Naive thymus-derived CD4-positive, alpha-beta T cell (primary cell): Measurements from ENCODE around the gene CYB5R2. TPM values are rescaled to one million over a fixed set of nuclear protein-coding genes. Genes with fewer than 3 reads are reported as not detected.

Experiments used
- ATAC-seq: fragments of 150-1000 bp; cut with Tn5 transposase; 2 replicates; pipeline ENCODE4 v1.10.0; 2021; ENCODE audit warnings: mild to moderate bottlenecking, moderate library complexity
- CTCF ChIA-PET: fragments of 350-600 bp; sonication (Branson Sonifier 250); formaldehyde crosslinking; loops from one replicate; lab custom pipeline; 2021; ENCODE audit warnings: antibody characterized with exemption; lab: Charles Lee
- POLR2A ChIA-PET: fragments of 350-600 bp; sonication (Branson Sonifier 250); formaldehyde crosslinking; loops from one replicate; lab custom pipeline; 2021; ENCODE audit warnings: antibody characterized with exemption, inconsistent platforms; lab: Charles Lee
- DNase-seq, 9 donors: peaks; one replicate each; pipeline versions ENCODE4 v3.0.0 to v3.0.0-alpha.2; 2020 to 2022; ENCODE audit warnings: mixed read lengths in 1 of 9
- H3K27ac ChIP-seq: one replicate; pipeline ENCODE4 v1.7.0; 2013; ENCODE audit warnings: mild to moderate bottlenecking, low read depth, low read length, moderate library complexity
- H3K27me3 ChIP-seq, 2 donors: one replicate each; pipeline ENCODE4 v1.7.0; 2013; ENCODE audit warnings: low read length in 2 of 2, mild to moderate bottlenecking in 2 of 2, moderate library complexity in 2 of 2; ENCODE audit not compliant: control insufficient read depth in 2 of 2, insufficient read depth in 2 of 2
- H3K36me3 ChIP-seq, 3 experiments: 1 replicate in 2 of 3; 2 replicates in 1 of 3; pipeline ENCODE4 v1.7.0; 2013; ENCODE audit warnings: low read length in 3 of 3, mild to moderate bottlenecking in 3 of 3, moderate library complexity in 1 of 3; ENCODE audit not compliant: insufficient read depth in 3 of 3, control insufficient read depth in 2 of 3
- H3K4me1 ChIP-seq, 2 donors: one replicate each; pipeline ENCODE4 v1.7.0; 2013; ENCODE audit warnings: low read length in 2 of 2, mild to moderate bottlenecking in 2 of 2, moderate library complexity in 1 of 2; ENCODE audit not compliant: control insufficient read depth in 2 of 2, insufficient read depth in 2 of 2
- H3K4me3 ChIP-seq: 2 replicates; pipeline ENCODE4 v1.7.0; 2013; ENCODE audit warnings: mild to moderate bottlenecking, low read length
- H3K9me3 ChIP-seq, 3 experiments: 1 replicate in 2 of 3; 2 replicates in 1 of 3; pipeline ENCODE4 v1.7.0; 2013; ENCODE audit warnings: low read length in 3 of 3; ENCODE audit not compliant: control insufficient read depth in 2 of 3
- H3K27ac Mint-ChIP-seq, 9 donors: one replicate each; pipeline ENCODE4 v1.8.0; 2020 to 2022; ENCODE audit warnings: mixed read lengths in 9 of 9, mild to moderate bottlenecking in 8 of 9, moderate library complexity in 5 of 9, inconsistent platforms in 2 of 9
- H3K27me3 Mint-ChIP-seq, 5 donors: one replicate each; pipeline ENCODE4 v1.8.0; 2021 to 2022; ENCODE audit warnings: mixed read lengths in 5 of 5, mild to moderate bottlenecking in 1 of 5
- H3K36me3 Mint-ChIP-seq, 5 donors: one replicate each; pipeline ENCODE4 v1.8.0; 2020 to 2022; ENCODE audit warnings: mixed read lengths in 5 of 5, mild to moderate bottlenecking in 3 of 5, inconsistent platforms in 1 of 5
- H3K4me1 Mint-ChIP-seq, 7 donors: one replicate each; pipeline ENCODE4 v1.8.0; 2020 to 2022; ENCODE audit warnings: mixed read lengths in 7 of 7, mild to moderate bottlenecking in 3 of 7, inconsistent platforms in 1 of 7
- H3K4me3 Mint-ChIP-seq, 10 donors: one replicate each; pipeline ENCODE4 v1.8.0; 2020 to 2022; ENCODE audit warnings: mild to moderate bottlenecking in 10 of 10, mixed read lengths in 10 of 10, moderate library complexity in 6 of 10, inconsistent platforms in 2 of 10
- H3K9me3 Mint-ChIP-seq, 11 donors: one replicate each; pipeline ENCODE4 v1.8.0; 2020 to 2022; ENCODE audit warnings: mixed read lengths in 11 of 11, mild to moderate bottlenecking in 4 of 11, inconsistent platforms in 1 of 11, moderate library complexity in 1 of 11
- intact Hi-C, 2 donors: fragments of 100-400 bp; cut with micrococcal nuclease; formaldehyde crosslinking; loops; one replicate each; pipeline ENCODE4 v1.15.1; 2023
- polyA plus RNA-seq, 2 donors: library from polyadenylated mRNA; unstranded; fragments of 300-500 nt; fragmentation: Illumina TruSeq; gene quantifications; one replicate each; pipeline ENCODE4 v1.2.3, GENCODE V29; 2021
- total RNA-seq, 6 experiments: library from RNA in 5 of 6; stranded (reverse) in 5 of 6; gene quantifications; 1 replicate in 5 of 6; 2 replicates in 1 of 6; pipeline ENCODE4 v1.2.3 and lab custom pipeline; 2021 to 2026

CYB5R2 gene
- total RNA-seq, result 1 to 10 TPM in 1 of 5 experiments, under 1 TPM in 2, not detected in 2; 0.64 to 2.8 (median 0.69) TPM
- under 1 TPM; 0.13 to 0.90 TPM for polyA plus RNA-seq
- total RNA-seq (lab: John Stamatoyannopoulos, UW), result not detected

DNA sequence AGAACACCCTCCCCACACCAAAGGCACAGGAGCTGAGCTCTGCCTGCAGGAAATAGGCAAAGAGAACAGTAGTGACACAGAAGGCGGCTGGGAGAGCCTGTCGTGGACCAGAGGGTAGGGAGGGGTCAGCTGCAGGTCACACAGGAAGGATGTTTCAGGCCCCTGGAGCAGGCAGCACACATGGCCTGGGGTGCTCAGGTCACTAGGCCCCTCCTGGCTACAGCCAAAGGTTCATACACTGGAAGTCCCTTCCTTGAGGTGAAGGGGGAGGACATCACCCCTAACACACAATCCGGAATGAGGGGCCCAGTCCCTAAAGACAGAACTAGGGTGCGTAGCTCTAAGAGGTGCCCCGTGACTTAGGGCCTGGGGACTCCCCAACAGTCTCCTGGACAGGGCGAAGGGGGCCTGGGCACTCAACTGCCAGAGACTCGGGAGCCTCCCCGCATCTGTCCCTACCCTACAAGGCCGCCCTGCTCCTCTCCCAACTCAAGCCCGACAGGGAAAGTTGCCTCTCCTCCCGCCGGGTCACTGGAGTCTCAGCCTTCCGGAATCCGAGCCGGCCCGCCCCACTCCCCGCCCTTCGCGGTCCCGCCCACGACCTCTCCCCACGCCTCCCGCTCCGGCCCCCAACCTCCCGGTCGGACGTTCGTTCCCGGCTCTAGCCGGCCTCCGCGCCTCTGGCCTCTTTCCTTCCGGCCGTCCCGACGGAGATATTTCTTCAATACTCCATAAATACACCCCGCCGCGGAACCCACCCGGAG is at the start of gene CYB5R2:
CYB5R2 (minus strand) TSS at position 541 of the 764 bp plus-strand sequence. CDS start 675 bp downstream, outside the sequence.
- Histone ChIP-seq H3K36me3 (no peaks in the 10 kb centered on the region), H3K27ac (no peak within 1 kb of the TSS), H3K9me3 (no peaks in the 10 kb centered on the region), H3K4me1 (peaks cover 0 to 5% of the 10 kb centered on the region in 2 donors), H3K27me3 (peaks cover 4 to 20% of the 10 kb centered on the region in 2 donors), H3K4me3 (peak within 1 kb of the TSS; percentile 24)
- ChIA-PET CTCF (no interaction called here), POLR2A (no interaction called here)
- Mint-ChIP-seq H3K27ac (no peak within 1 kb of the TSS), H3K36me3 (no peaks in the 10 kb centered on the region), H3K4me1 (peaks cover 0 to 20% (median 9%) of the 10 kb centered on the region in 7 donors), H3K4me3 (peak within 1 kb of the TSS; percentile 64 to 90 (median 76)), H3K9me3 (peaks cover 0 to 2% (median 0%) of the 10 kb centered on the region in 11 donors), H3K27me3 (peaks cover 48 to 63% (median 49%) of the 10 kb centered on the region in 5 donors)
- ATAC-seq, result peak; percentile 16
- peak in 1 of 9 donors; percentile 29 for DNase-seq
- intact Hi-C loops, result no loop called here

- DNase-seq, result no peak
- intact Hi-C loops, result no loop called here
- peaks cover 0 to 16% (median 3%) of the 10 kb centered on the region in 11 donors for H3K9me3 Mint-ChIP-seq
- no peak overlapping the region for H3K27ac Mint-ChIP-seq
- no peak overlapping the region for H3K4me3 Mint-ChIP-seq
- ChIA-PET POLR2A (no interaction called here), CTCF (no interaction called here)
- ATAC-seq, result no peak
- Histone ChIP-seq H3K27ac (no peak overlapping the region), H3K9me3 (no peaks in the 10 kb centered on the region), H3K4me1 (no peaks in the 10 kb centered on the region), H3K27me3 (no peaks in the 10 kb centered on the region), H3K36me3 (no peaks in the 10 kb centered on the region), H3K4me3 (no peak overlapping the region)
- H3K36me3 Mint-ChIP-seq, result peaks cover 0 to 4% (median 0%) of the 10 kb centered on the region in 5 donors
- H3K4me1 Mint-ChIP-seq, result no peaks in the 10 kb centered on the region
- H3K27me3 Mint-ChIP-seq, result peaks cover 0 to 42% (median 28%) of the 10 kb centered on the region in 5 donors
Measured at GRCh38 chr11:7714786-7715185, 41.5 kb upstream of the CYB5R2 start.

DNA sequence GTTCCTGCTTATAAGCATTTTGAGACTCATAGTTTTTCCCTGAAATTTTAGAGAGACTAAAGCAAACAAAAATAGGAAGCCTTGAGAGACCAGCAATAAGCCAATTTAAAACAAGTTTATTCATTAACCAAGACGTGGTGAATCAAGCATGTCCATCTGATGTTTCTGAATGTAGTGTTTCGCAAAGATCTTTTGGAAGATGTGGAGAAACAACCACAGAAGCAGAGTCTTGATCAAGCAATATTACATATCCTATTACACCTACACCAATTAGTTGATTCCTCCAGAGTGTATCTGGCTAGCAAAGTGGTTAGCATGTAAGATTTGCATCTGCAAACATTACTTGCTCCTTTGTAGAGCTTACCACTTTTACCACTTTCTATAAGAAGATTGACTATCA is 33.1 kb upstream of the CYB5R2 start, which contains the start of gene OVCH2:
OVCH2 (minus strand) TSS at position 101 of the 400 bp plus-strand sequence; CDS start at position 18, 83 bp downstream.
- Histone ChIP-seq H3K27me3 (no peaks in the 10 kb centered on the region), H3K27ac (no peak within 1 kb of the TSS), H3K36me3 (no peaks in the 10 kb centered on the region), H3K4me3 (no peak within 1 kb of the TSS), H3K9me3 (no peaks in the 10 kb centered on the region), H3K4me1 (no peaks in the 10 kb centered on the region)
- intact Hi-C loops, result no loop called here
- ATAC-seq (no peak), DNase-seq (no peak)
- Mint-ChIP-seq H3K9me3 (peaks cover 0 to 8% (median 0%) of the 10 kb centered on the region in 11 donors), H3K36me3 (peaks cover 0 to 4% (median 0%) of the 10 kb centered on the region in 5 donors), H3K27ac (no peak within 1 kb of the TSS), H3K4me3 (no peak within 1 kb of the TSS), H3K27me3 (peaks cover 21 to 44% (median 34%) of the 10 kb centered on the region in 5 donors), H3K4me1 (no peaks in the 10 kb centered on the region)
- CTCF ChIA-PET, result no interaction called here
- POLR2A ChIA-PET, result no interaction called here

DNA sequence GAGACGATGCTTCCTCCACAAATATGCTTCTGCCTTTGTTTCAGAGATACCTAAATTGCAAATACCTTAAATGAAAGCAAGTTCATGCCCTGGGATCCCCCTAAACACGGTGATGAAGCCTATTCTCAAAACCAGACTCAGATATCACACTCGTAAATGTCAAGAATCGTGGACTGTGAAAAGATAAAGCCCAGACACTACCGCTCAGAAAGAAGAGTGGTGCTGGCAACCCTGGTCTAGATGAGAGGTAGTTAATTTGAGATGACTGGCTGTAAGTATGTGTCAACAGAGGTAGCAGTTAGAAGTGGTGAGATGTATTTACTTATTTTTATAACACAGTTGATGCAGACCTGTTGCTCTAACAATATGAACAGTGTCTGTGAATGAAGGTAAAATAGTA is 30.4 kb upstream of the CYB5R2 start:
- Histone ChIP-seq H3K4me3 (no peak overlapping the region), H3K4me1 (no peaks in the 10 kb centered on the region), H3K36me3 (no peaks in the 10 kb centered on the region), H3K27ac (no peak overlapping the region), H3K27me3 (no peaks in the 10 kb centered on the region), H3K9me3 (no peaks in the 10 kb centered on the region)
- no peak overlapping the region for H3K4me3 Mint-ChIP-seq
- ATAC-seq (no peak), DNase-seq (no peak)
- no peaks in the 10 kb centered on the region for H3K9me3 Mint-ChIP-seq
- H3K27me3 Mint-ChIP-seq, result peaks cover 17 to 32% (median 25%) of the 10 kb centered on the region in 5 donors
- no peaks in the 10 kb centered on the region for H3K36me3 Mint-ChIP-seq
- no peaks in the 10 kb centered on the region for H3K4me1 Mint-ChIP-seq
- H3K27ac Mint-ChIP-seq, result no peak overlapping the region
- ChIA-PET POLR2A (no interaction called here), CTCF (no interaction called here)
- intact Hi-C loops, result no loop called here

GRCh38 chr11:7696424-7696823 is 23.1 kb upstream of the CYB5R2 start:
- intact Hi-C loops, result loop anchor here (10.0 kb wide), 2 partner anchors 122 to 288 kb away; partner anchors contain the start of gene EIF3F (in 2 of the 2)
- Histone ChIP-seq H3K36me3 (no peaks in the 10 kb centered on the region), H3K4me3 (no peak overlapping the region), H3K4me1 (no peaks in the 10 kb centered on the region), H3K27me3 (peaks cover 6 to 11% of the 10 kb centered on the region in 2 donors), H3K27ac (no peak overlapping the region), H3K9me3 (no peaks in the 10 kb centered on the region)
- peaks cover 26 to 51% (median 30%) of the 10 kb centered on the region in 5 donors for H3K27me3 Mint-ChIP-seq
- H3K4me3 Mint-ChIP-seq, result no peak overlapping the region
- no peak overlapping the region for H3K27ac Mint-ChIP-seq
- ChIA-PET CTCF (interaction anchor here (0.8 kb wide), 1 partner anchor 254 kb away, joined by 3 read pairs; no protein-coding TSS in a partner anchor), POLR2A (no interaction called here)
- no peaks in the 10 kb centered on the region for H3K36me3 Mint-ChIP-seq
- no peak for ATAC-seq
- peaks cover 0 to 1% (median 0%) of the 10 kb centered on the region in 11 donors for H3K9me3 Mint-ChIP-seq
- DNase-seq, result no peak
- no peaks in the 10 kb centered on the region for H3K4me1 Mint-ChIP-seq

DNA sequence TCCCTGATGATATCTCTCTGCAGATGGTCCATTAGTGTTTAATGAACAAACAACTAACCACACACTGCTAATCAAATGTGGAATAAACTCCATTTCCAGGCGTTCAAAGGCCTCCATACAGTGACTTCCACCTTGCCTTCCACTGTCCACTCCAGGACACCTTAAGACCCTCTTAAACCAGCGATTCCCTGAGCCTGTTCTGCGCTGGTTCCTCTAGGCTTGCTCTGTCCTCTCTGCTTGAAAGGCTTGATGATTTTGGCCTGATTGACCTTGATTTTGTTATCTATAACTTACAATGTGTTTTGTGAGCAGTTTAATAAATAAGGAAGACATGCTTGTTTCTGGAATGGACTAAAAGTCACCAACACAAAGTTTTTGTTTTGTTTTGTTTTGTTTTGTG is 20.9 kb upstream of the CYB5R2 start:
- ChIA-PET CTCF (interaction anchor here (0.6 to 1.5 kb wide), 5 partner anchors 8 to 882 kb away, joined by 3 to 4 read pairs (median 3); no protein-coding TSS in a partner anchor), POLR2A (no interaction called here)
- Histone ChIP-seq H3K9me3 (no peaks in the 10 kb centered on the region), H3K4me3 (no peak overlapping the region), H3K27me3 (peaks cover 6 to 11% of the 10 kb centered on the region in 2 donors), H3K4me1 (no peaks in the 10 kb centered on the region), H3K27ac (no peak overlapping the region), H3K36me3 (no peaks in the 10 kb centered on the region)
- no peaks in the 10 kb centered on the region for H3K36me3 Mint-ChIP-seq
- intact Hi-C loops, result loop anchor here (1.0 to 10.0 kb wide), 7 partner anchors 119 to 882 kb away; partner anchors contain the start of genes EIF3F (in 2 of the 2) and PPFIBP2 (in 1 of the 2)
- no peak for DNase-seq
- ATAC-seq, result no peak
- H3K27ac Mint-ChIP-seq, result no peak overlapping the region
- H3K4me3 Mint-ChIP-seq, result no peak overlapping the region
- peaks cover 0 to 1% (median 0%) of the 10 kb centered on the region in 11 donors for H3K9me3 Mint-ChIP-seq
- H3K27me3 Mint-ChIP-seq, result peaks cover 28 to 55% (median 32%) of the 10 kb centered on the region in 5 donors
- H3K4me1 Mint-ChIP-seq, result no peaks in the 10 kb centered on the region
